ENCODE data around the gene WDR83. TPM values are rescaled to one million over a fixed set of nuclear protein-coding genes. Genes with fewer than 3 reads are reported as not detected.

WDR83 gene
- total and polyA plus RNA-seq, 2 of the 4 experiments (the other 2 are of a cell fraction): 5.9 to 8.9 TPM

- H3K56ac ChIP-seq (ENCODE audit: extremely low read depth, insufficient read depth, low read length): no peak overlapping the region
- no peaks in the 10 kb centered on the region for H3K9me3 ChIP-seq (ENCODE audit: control insufficient read depth, insufficient read depth, low read length)
- peaks cover 66% of the 10 kb centered on the region for H3K36me3 ChIP-seq (ENCODE audit: control insufficient read depth, insufficient read depth, low read length)
- H4K91ac ChIP-seq (ENCODE audit: insufficient read depth, low read depth, low read length): no peak overlapping the region
- no peaks in the 10 kb centered on the region for H3K4me1 ChIP-seq (ENCODE audit: control insufficient read depth, insufficient read depth, low read length)
- no peak overlapping the region for H3K14ac ChIP-seq (replicated peaks; ENCODE audit: low read depth, low read length)
- in situ Hi-C loops (cut with MboI; ENCODE audit: low sequenced_read_pairs) (no loop called here), intact Hi-C loops (cut with micrococcal nuclease) (no loop called here), dilution Hi-C loops (cut with HindIII; ENCODE audit: low sequenced_read_pairs, unreplicated experiment) (no loop called here)
- ATAC-seq (ENCODE audit: low read depth): no peak
- no peak overlapping the region for H2BK5ac ChIP-seq (ENCODE audit: low read depth, low read length, poor library complexity, severe bottlenecking)
- no peak overlapping the region for H3K18ac ChIP-seq (ENCODE audit: low read depth, low read length)
- no peak overlapping the region for H2BK120ac ChIP-seq (ENCODE audit: low read depth, low read length)
- H4K20me1 ChIP-seq (ENCODE audit: insufficient read depth, low read length): peaks cover 15% of the 10 kb centered on the region
- H2AK5ac ChIP-seq (ENCODE audit: low read depth, low read length): no peak overlapping the region
- POLR2A ChIA-PET (ENCODE audit: unreplicated experiment): no interaction called here
- H3K4ac ChIP-seq (ENCODE audit: low read depth, low read length): no peak overlapping the region
- TF ChIP-seq CEBPB (IDR thresholded peaks at IDR 0.05; ENCODE audit: low read depth, low read length) (no peak), RAD21 (IDR thresholded peaks at IDR 0.05; ENCODE audit: low read length) (no peak), CHD1 (IDR thresholded peaks at IDR 0.05; ENCODE audit: low read depth, low read length) (no peak), MAZ (IDR thresholded peaks at IDR 0.05; ENCODE audit: borderline replicate concordance, low read depth, low read length) (no peak), MAFK (IDR thresholded peaks at IDR 0.05; ENCODE audit: low read depth, low read length) (no peak), USF2 (IDR thresholded peaks at IDR 0.05; ENCODE audit: low read depth, low read length) (no peak), FOS (IDR thresholded peaks at IDR 0.05; ENCODE audit: low read depth, low read length) (no peak), NFE2L2 (IDR thresholded peaks at IDR 0.05; ENCODE audit: low read depth, low read length) (no peak), POLR2A (IDR thresholded peaks at IDR 0.05; ENCODE audit: low read depth, low read length) (no peak), RCOR1 (IDR thresholded peaks at IDR 0.05; ENCODE audit: insufficient replicate concordance, low read length) (no peak), SMC3 (IDR thresholded peaks at IDR 0.05; ENCODE audit: low read depth, low read length) (no peak), BHLHE40 (IDR thresholded peaks at IDR 0.05; ENCODE audit: low read depth, low read length) (no peak), RFX5 (IDR thresholded peaks at IDR 0.05; ENCODE audit: low read depth, low read length) (no peak), ELK1 (IDR thresholded peaks at IDR 0.05; ENCODE audit: borderline replicate concordance, low read depth, low read length) (no peak), CTCF (conservative IDR thresholded peaks at IDR 0.05; ENCODE audit: low read depth, low read length) (no peak), MXI1 (IDR thresholded peaks at IDR 0.05; ENCODE audit: borderline replicate concordance, low read depth, low read length) (no peak)
- H3K27me3 ChIP-seq (ENCODE audit: control insufficient read depth, insufficient read depth, low read length): no peaks in the 10 kb centered on the region
- H2AFZ ChIP-seq (replicated peaks; ENCODE audit: low read length, poor library complexity): no peak overlapping the region
- H2BK15ac ChIP-seq (ENCODE audit: low read depth, low read length): no peak overlapping the region
- CTCF ChIA-PET: interaction anchor here (0.6 kb wide), 1 partner anchor 52 kb away, joined by 3 read pairs; no protein-coding TSS in a partner anchor
- no peak overlapping the region for H3K4me3 ChIP-seq (ENCODE audit: insufficient read depth, low read depth, low read length)
- H3K4me2 ChIP-seq (ENCODE audit: low read depth, low read length): no peak overlapping the region
- H3K9ac ChIP-seq (ENCODE audit: low read depth, low read length): no peak overlapping the region
- no peak for DNase-seq
- peaks cover 13 to 33% of the 10 kb centered on the region in 2 experiments for H3K79me1 ChIP-seq (ENCODE audit: low read depth in 1 of 2, low read length in 2 of 2)
- no peak overlapping the region for H3K23ac ChIP-seq (ENCODE audit: low read depth, low read length)
- 100% methylated on average over 3 of the region's 8 CpGs; no CpG with 5 or more reads in 1 of the 2 experiments for WGBS, 2 experiments (ENCODE audit: extremely low coverage in 2 of 2, insufficient read length in 1 of 2)
- no TSS peak for BruUV-seq (replicated peaks)
- no peaks in the 10 kb centered on the region for H3K9me1 ChIP-seq (ENCODE audit: insufficient read depth, low read length)
- H4K5ac ChIP-seq (ENCODE audit: low read depth, low read length): no peak overlapping the region
- H3K27ac ChIP-seq (ENCODE audit: insufficient read depth, low read length): no peak overlapping the region
- no peak overlapping the region for H2BK20ac ChIP-seq (ENCODE audit: low read depth, low read length)
- H2AK9ac ChIP-seq (replicated peaks; ENCODE audit: low read depth, low read length, poor library complexity): no peak overlapping the region
- H4K8ac ChIP-seq (ENCODE audit: low read depth in 2 of 2, low read length in 2 of 2): no peak overlapping the region
Measured at GRCh38 chr19:12708641-12709040, 42.0 kb downstream of the WDR83 start.
